NCI-H1105 treated with DMSO at 0.1 percent for 48 hours (cell line): Measurements from ENCODE around the gene OR7C2.

Experiments used
- DNase-seq: peaks from one replicate; lab custom pipeline; 2025; lab: John Stamatoyannopoulos, UW

OR7C2 gene

DNA sequence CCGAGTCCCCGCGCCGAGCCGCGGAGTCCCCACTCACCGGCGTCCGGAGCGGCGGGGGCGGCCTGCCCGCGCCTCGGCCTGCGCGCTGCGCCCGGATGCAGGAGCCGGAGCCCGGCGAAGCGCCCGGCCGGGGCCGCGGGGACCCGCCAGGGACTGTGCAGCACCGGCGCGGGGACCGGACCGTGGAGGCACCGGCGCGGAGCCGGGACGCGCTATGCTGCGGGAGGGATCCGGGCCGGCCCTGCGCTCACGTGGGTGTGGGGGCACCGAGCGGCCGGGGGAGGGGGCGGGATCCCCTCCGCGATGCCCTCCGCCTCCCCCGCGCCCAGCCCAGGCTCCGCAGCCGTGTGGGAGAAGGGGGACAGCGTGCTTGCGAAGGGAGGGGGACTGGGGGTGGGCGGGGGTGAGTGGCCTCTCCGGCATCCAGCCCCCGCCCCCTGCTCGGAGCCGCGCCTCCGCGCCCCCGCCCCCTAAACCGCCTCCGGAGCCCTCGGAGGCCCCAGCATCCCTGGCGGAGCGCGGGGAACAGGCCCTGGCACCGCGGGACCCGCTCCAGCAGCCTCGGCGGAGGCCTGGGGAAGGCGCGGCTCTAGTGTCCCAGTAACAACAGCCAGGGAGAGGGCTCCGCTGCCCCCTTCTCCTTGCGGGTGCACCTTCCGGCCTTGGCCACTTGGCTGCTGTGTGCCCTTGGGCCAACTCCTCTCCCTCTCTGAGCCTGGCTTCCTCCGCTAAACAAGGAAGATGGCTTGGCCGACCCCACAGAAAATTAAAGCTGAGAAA, 38.4 kb downstream of the OR7C2 start, which contains the start of gene SLC1A6:
Gene SLC1A6 (minus strand): TSS at position 389 of the 780 bp plus-strand sequence. CDS start 6,954 bp downstream, outside the sequence.
- DNase-seq, result no peak

DNA sequence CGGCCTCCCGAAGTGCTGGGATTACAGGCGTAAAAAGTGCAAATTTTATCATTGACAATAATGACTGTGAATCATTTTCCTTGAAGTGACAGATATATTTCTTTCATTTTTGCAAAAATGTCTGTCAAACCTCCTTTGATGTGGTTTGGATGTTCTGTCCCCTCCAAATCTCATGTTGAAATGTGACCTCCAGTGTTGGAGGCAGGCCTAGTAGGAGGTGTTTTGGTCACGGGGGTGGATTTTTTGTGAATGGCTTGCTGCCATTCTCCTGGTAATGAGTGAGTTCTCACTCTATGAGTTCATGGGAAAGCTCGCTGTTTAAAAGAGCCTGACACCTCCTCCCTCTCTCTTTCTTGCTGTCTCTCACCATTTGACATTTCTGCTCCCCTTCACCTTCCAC, 43.8 kb downstream of the OR7C2 start:
- DNase-seq, result no peak
